Stomach (tissue), 4 donors: ENCODE measurements around the gene DPAGT1.

ENCODE experiments used
- CTCF ChIP-seq, 7 experiments: fragments of 450-650 bp in 4 of 7; fragments of 200-600 bp in 3 of 7; sonication (generic) in 3 of 7; IDR thresholded peaks; one replicate each; pipeline ENCODE4 v1.5.1; 2016 to 2019; ENCODE audit warnings: antibody characterized with exemption in 7 of 7, control low read depth in 2 of 7, mild to moderate bottlenecking in 1 of 7
- POLR2A ChIP-seq, 4 donors: fragments of 450-650 bp; IDR thresholded peaks; one replicate each; pipeline ENCODE4 v1.6.1; 2016; ENCODE audit warnings: antibody characterized with exemption in 4 of 4, control low read depth in 2 of 4, mild to moderate bottlenecking in 1 of 4, moderate library complexity in 1 of 4
- POLR2AphosphoS5 ChIP-seq, 3 donors: sonication (generic); formaldehyde crosslinking; IDR thresholded peaks; one replicate each; pipeline ENCODE4 v1.6.1; 2016; ENCODE audit warnings: antibody characterized with exemption in 3 of 3

GRCh38 chr11:119120639-119121007 is 19.0 kb upstream of the DPAGT1 start:
- TF ChIP-seq CTCF (IDR thresholded peaks at IDR 0.05) = no peak
- TF ChIP-seq POLR2AphosphoS5 (IDR thresholded peaks at IDR 0.05) = no peak
- TF ChIP-seq POLR2A (IDR thresholded peaks at IDR 0.05) = no peak
